H1 (cell line): ENCODE measurements around the gene GPER1. TPM values are rescaled to one million over a fixed set of nuclear protein-coding genes. Genes with fewer than 3 reads are reported as not detected.

Experiments used
- CTCF ChIA-PET: fragments of 300-600 bp; sonication (Branson Sonifier 250); formaldehyde crosslinking; loops from one replicate; lab custom pipeline; 2021; ENCODE audit not compliant: partially characterized antibody; lab: Charles Lee
- POLR2A ChIA-PET: fragments of 300-600 bp; sonication (Branson Sonifier 250); formaldehyde crosslinking; loops from one replicate; lab custom pipeline; 2021; ENCODE audit warnings: inconsistent platforms; ENCODE audit not compliant: partially characterized antibody; lab: Charles Lee
- DNase-seq, 2 experiments: peaks; one replicate each; pipeline versions ENCODE4 v3.0.0 to v3.0.0-alpha.2; 2010 to 2022; ENCODE audit warnings: low spot score in 2 of 2, low read depth in 1 of 2, mixed read lengths in 1 of 2
- FAIRE-seq: peaks from 2 replicates; lab custom pipeline; 2011; peaks lifted over from hg19 to GRCh38; lab: Jason Lieb, UNC
- H2AFZ ChIP-seq: 2 replicates; pipeline ENCODE4 v1.8.1; 2012; ENCODE audit warnings: low read length, inconsistent platforms
- H2AK5ac ChIP-seq: 2 replicates; pipeline ENCODE4 v1.6.1; 2013; ENCODE audit warnings: low read depth, low read length
- H2BK120ac ChIP-seq: replicated peaks from 2 replicates; pipeline ENCODE3; 2013; ENCODE audit warnings: low read depth, low read length, inconsistent platforms
- H2BK12ac ChIP-seq: 2 replicates; pipeline ENCODE4 v1.6.1; 2013; ENCODE audit warnings: low read depth, low read length
- H2BK15ac ChIP-seq: 2 replicates; pipeline ENCODE4 v1.6.1; 2013; ENCODE audit warnings: low read length
- H2BK20ac ChIP-seq: 2 replicates; pipeline ENCODE4 v1.6.1; 2013; ENCODE audit warnings: low read length
- H2BK5ac ChIP-seq: 2 replicates; pipeline ENCODE4 v1.6.1; 2013; ENCODE audit warnings: low read depth, low read length
- H3K14ac ChIP-seq: 2 replicates; pipeline ENCODE4 v1.6.1; 2013; ENCODE audit warnings: inconsistent platforms; ENCODE audit not compliant: insufficient read length
- H3K18ac ChIP-seq: 2 replicates; pipeline ENCODE4 v1.6.1; 2013; ENCODE audit warnings: low read length; ENCODE audit errors: extremely low read depth
- H3K23ac ChIP-seq: 2 replicates; pipeline ENCODE4 v1.6.1; 2013; ENCODE audit warnings: inconsistent platforms; ENCODE audit not compliant: insufficient read length
- H3K23me2 ChIP-seq: 2 replicates; pipeline ENCODE4 v1.6.1; 2013; ENCODE audit warnings: low read depth, low read length
- H3K27ac ChIP-seq: 2 replicates; pipeline ENCODE4 v1.6.1; 2011; ENCODE audit warnings: low read depth, low read length, inconsistent platforms
- H3K27me3 ChIP-seq, 4 experiments: replicated peaks in 1 of 4; 1 replicate in 1 of 4; 2 replicates in 3 of 4; pipeline versions ENCODE4 v1.6.1 to v1.8.1; 2011 to 2013; ENCODE audit warnings: low read length in 3 of 4, mild to moderate bottlenecking in 3 of 4, inconsistent platforms in 2 of 4, mixed read lengths in 2 of 4, moderate library complexity in 1 of 4; ENCODE audit not compliant: control insufficient read depth in 3 of 4, insufficient read depth in 3 of 4; ENCODE audit errors: extremely low read depth in 1 of 4
- H3K36me3 ChIP-seq, 4 experiments: 2 replicates each; pipeline versions ENCODE4 v1.6.1 to v1.8.1; 2011 to 2013; ENCODE audit warnings: mild to moderate bottlenecking in 4 of 4, low read length in 3 of 4, moderate library complexity in 2 of 4, control low read depth in 1 of 4, inconsistent platforms in 1 of 4; ENCODE audit not compliant: insufficient read depth in 4 of 4, control insufficient read depth in 2 of 4
- H3K4ac ChIP-seq: replicated peaks from 2 replicates; pipeline ENCODE3; 2013; ENCODE audit warnings: low read length, low read depth, mixed read lengths, inconsistent platforms; ENCODE audit not compliant: insufficient read length
- H3K4me1 ChIP-seq, 4 experiments: replicated peaks in 1 of 4; 1 replicate in 1 of 4; 2 replicates in 3 of 4; pipeline versions ENCODE4 v1.6.1 to v1.8.1; 2011 to 2013; ENCODE audit warnings: low read length in 3 of 4, inconsistent platforms in 2 of 4, mixed read lengths in 1 of 4; ENCODE audit not compliant: insufficient read depth in 4 of 4, control insufficient read depth in 3 of 4
- H3K4me2 ChIP-seq, 2 experiments: 2 replicates each; pipeline versions ENCODE4 v1.6.1 to v1.8.1; 2011 to 2013; ENCODE audit warnings: low read depth in 2 of 2, low read length in 2 of 2, control low read depth in 1 of 2, inconsistent platforms in 1 of 2, mild to moderate bottlenecking in 1 of 2; ENCODE audit not compliant: insufficient read depth in 1 of 2
- H3K4me3 ChIP-seq, 4 experiments: fragments of 200-600, 300-600 bp in 1 of 4; sonication (generic), shearing (Covaris generic), sonication (Bioruptor Twin) in 1 of 4; 2 replicates each; pipeline versions ENCODE4 v1.5.1 to v1.8.1; 2011 to 2016; ENCODE audit warnings: low read length in 4 of 4, low read depth in 3 of 4, control low read depth in 2 of 4, inconsistent platforms in 2 of 4, mild to moderate bottlenecking in 2 of 4, mixed read lengths in 1 of 4, moderate library complexity in 1 of 4; ENCODE audit not compliant: insufficient read depth in 2 of 4; ENCODE audit errors: extremely low read depth in 1 of 4
- H3K56ac ChIP-seq: replicated peaks from 2 replicates; pipeline ENCODE3; 2013; ENCODE audit warnings: low read depth, mild to moderate bottlenecking, mixed read lengths, low read length, inconsistent platforms; ENCODE audit not compliant: insufficient read length
- H3K79me1 ChIP-seq: 2 replicates; pipeline ENCODE4 v1.6.1; 2013; ENCODE audit warnings: low read depth, low read length, control low read depth
- H3K79me2 ChIP-seq, 2 experiments: 2 replicates each; pipeline versions ENCODE4 v1.6.1 to v1.8.1; 2012 to 2013; ENCODE audit warnings: low read length in 2 of 2, mild to moderate bottlenecking in 2 of 2, inconsistent platforms in 1 of 2; ENCODE audit not compliant: insufficient read depth in 2 of 2, control insufficient read depth in 1 of 2
- H3K9ac ChIP-seq, 4 experiments: replicated peaks in 1 of 4; 1 replicate in 1 of 4; 2 replicates in 3 of 4; pipeline versions ENCODE4 v1.6.1 to v1.8.1; 2011 to 2013; ENCODE audit warnings: low read depth in 3 of 4, low read length in 3 of 4, control low read depth in 2 of 4, mild to moderate bottlenecking in 2 of 4, moderate library complexity in 2 of 4, inconsistent platforms in 1 of 4; ENCODE audit errors: extremely low read depth in 1 of 4
- H3K9me3 ChIP-seq, 2 experiments: 2 replicates each; pipeline versions ENCODE4 v1.6.1 to v1.8.1; 2012 to 2013; ENCODE audit warnings: mild to moderate bottlenecking in 2 of 2, moderate library complexity in 2 of 2, control low read depth in 1 of 2, inconsistent platforms in 1 of 2, low read depth in 1 of 2, low read length in 1 of 2, mixed read lengths in 1 of 2; ENCODE audit not compliant: insufficient read depth in 2 of 2
- H4K20me1 ChIP-seq, 2 experiments: replicated peaks in 1 of 2; 2 replicates each; pipeline versions ENCODE3 to v1.8.1; 2011 to 2013; ENCODE audit warnings: inconsistent platforms in 2 of 2, low read length in 2 of 2, mild to moderate bottlenecking in 1 of 2; ENCODE audit not compliant: insufficient read depth in 2 of 2, control insufficient read depth in 1 of 2
- H4K5ac ChIP-seq: 2 replicates; pipeline ENCODE4 v1.6.1; 2013; ENCODE audit warnings: low read length, low read depth, mixed read lengths, inconsistent platforms; ENCODE audit not compliant: insufficient read length
- H4K8ac ChIP-seq: 2 replicates; pipeline ENCODE4 v1.8.0; 2013; ENCODE audit warnings: mild to moderate bottlenecking, moderate library complexity, low read length, inconsistent platforms; ENCODE audit not compliant: insufficient read depth; ENCODE audit errors: extremely low read depth
- H4K91ac ChIP-seq: replicated peaks from 2 replicates; pipeline ENCODE3; 2013; ENCODE audit warnings: low read length, mixed read lengths, inconsistent platforms; ENCODE audit not compliant: insufficient read length
- ASH2L ChIP-seq: fragments of 200-600, 300-600 bp; sonication (generic); IDR thresholded peaks from one replicate; pipeline ENCODE4 v1.7.1; 2017; ENCODE audit warnings: low read length
- BACH1 ChIP-seq: IDR thresholded peaks from 2 replicates; pipeline ENCODE4 v1.6.1; 2012; ENCODE audit warnings: low read length, improper control_type of control experiment
- BCL11A ChIP-seq, 2 experiments: IDR thresholded peaks; one replicate each; pipeline ENCODE4 v1.6.1; 2011; ENCODE audit warnings: low read depth in 2 of 2, low read length in 2 of 2, mild to moderate bottlenecking in 2 of 2
- CHD2 ChIP-seq: IDR thresholded peaks from 2 replicates; pipeline ENCODE4 v1.6.1; 2012; ENCODE audit warnings: low read length, improper control_type of control experiment
- FOSL1 ChIP-seq: IDR thresholded peaks from 2 replicates; pipeline ENCODE4 v1.6.1; 2011; ENCODE audit warnings: mild to moderate bottlenecking, low read depth, low read length, moderate library complexity; ENCODE audit not compliant: insufficient read depth
- GABPA ChIP-seq: IDR thresholded peaks from 2 replicates; pipeline ENCODE4 v1.6.1; 2011; ENCODE audit warnings: mild to moderate bottlenecking, low read length, moderate library complexity, borderline replicate concordance; ENCODE audit not compliant: insufficient read depth
- GTF2F1 ChIP-seq: IDR thresholded peaks from 2 replicates; pipeline ENCODE4 v1.6.1; 2012; ENCODE audit warnings: low read depth, low read length, improper control_type of control experiment, borderline replicate concordance
- KDM1A ChIP-seq: fragments of 200-600, 300-600 bp; sonication (generic); IDR thresholded peaks from 2 replicates; pipeline ENCODE4 v1.7.1; 2016; ENCODE audit warnings: mild to moderate bottlenecking, low read length, borderline replicate concordance
- MAFK ChIP-seq: IDR thresholded peaks from 2 replicates; pipeline ENCODE4 v1.6.1; 2012; ENCODE audit warnings: low read depth, mild to moderate bottlenecking, improper control_type of control experiment, low read length
- MAX ChIP-seq: IDR thresholded peaks from 2 replicates; pipeline ENCODE4 v1.6.1; 2012; ENCODE audit warnings: inconsistent platforms
- NANOG ChIP-seq: IDR thresholded peaks from 2 replicates; pipeline ENCODE4 v1.6.1; 2011; ENCODE audit warnings: low read length, low read depth, mild to moderate bottlenecking, inconsistent platforms; ENCODE audit not compliant: insufficient read depth, poor library complexity, severe bottlenecking
- NRF1 ChIP-seq: IDR thresholded peaks from 2 replicates; pipeline ENCODE4 v1.6.1; 2011; ENCODE audit warnings: mild to moderate bottlenecking, low read depth, low read length, improper control_type of control experiment
- SIRT6 ChIP-seq: IDR thresholded peaks from one replicate; pipeline ENCODE4 v1.7.1; 2012; ENCODE audit warnings: low read length, inconsistent platforms
- SP4 ChIP-seq: IDR thresholded peaks from 2 replicates; pipeline ENCODE4 v1.6.1; 2012; ENCODE audit warnings: low read length, inconsistent platforms
- TAF7 ChIP-seq: optimal IDR thresholded peaks from 2 replicates; pipeline ENCODE3; 2011; ENCODE audit warnings: low read depth, mild to moderate bottlenecking, inconsistent platforms, low read length, moderate library complexity, borderline replicate concordance
- TBP ChIP-seq: IDR thresholded peaks from 2 replicates; pipeline ENCODE4 v1.6.1; 2011; ENCODE audit warnings: low read depth, low read length, improper control_type of control experiment
- WGBS, 2 experiments: shearing (Covaris generic) in 1 of 2; methylation state at CpG; one replicate each; pipeline versions ENCODE4 v1.1.6 to v1.1.7; 2013 to 2015; ENCODE audit warnings: low lambda C conversion rate in 2 of 2, mixed read lengths in 2 of 2, inconsistent platforms in 1 of 2, low coverage in 1 of 2, missing lambda C conversion rate in 1 of 2; ENCODE audit not compliant: insufficient replicate concordance in 2 of 2, insufficient coverage in 1 of 2, insufficient read length in 1 of 2; ENCODE audit errors: extremely low coverage in 1 of 2, missing lambda C conversion rate in 1 of 2; 5-methylcytosine and 5-hydroxymethylcytosine counted together
- polyA plus RNA-seq, 7 experiments: library from polyadenylated mRNA; depleted of rRNA in 3 of 7; stranded (reverse) in 5 of 7; unstranded in 2 of 7; fragments of >200 nt in 5 of 7; fragments of 200-250 nt in 2 of 7; gene quantifications; 1 replicate in 5 of 7; 2 replicates in 1 of 7; 4 replicates in 1 of 7; pipeline versions ENCODE4 v1.2.1 to v1.2.3, GENCODE V29; 2011 to 2013; ENCODE audit warnings: missing spikeins in 2 of 7, mixed read lengths in 2 of 7
- total RNA-seq: library from RNA; stranded (reverse); fragmentation: NEBNext Ultra II Directional; extraction: Animal tissue kit (Norgen Biotek cat#: 25700); gene quantifications from 2 replicates; pipeline ENCODE4 v1.2.1, GENCODE V29; 2021

GPER1 gene
- total and polyA plus RNA-seq, 2 of the 8 experiments (the other 6 are each of a cell fraction or from before 2014, with no cell fraction given) = 0.24 to 0.47 TPM

- Histone ChIP-seq H3K23me2 (no peaks in the 10 kb centered on the region), H2AK5ac (no peak overlapping the region), H3K9me3 (no peaks in the 10 kb centered on the region), H3K9ac (no peak overlapping the region), H4K8ac (no peak overlapping the region), H4K91ac (no peak overlapping the region), H3K36me3 (peaks cover 0 to 4% (median 0%) of the 10 kb centered on the region in 4 experiments; a peak in 3 of 8 replicates), H3K27me3 (no peaks in the 10 kb centered on the region), H2BK12ac (no peak overlapping the region), H3K23ac (no peak overlapping the region), H2BK120ac (no peak overlapping the region), H3K4me3 (no peak overlapping the region), H3K56ac (no peak overlapping the region), H3K79me1 (peaks cover 9% of the 10 kb centered on the region), H2BK15ac (no peak overlapping the region), H3K4me2 (no peak overlapping the region), H4K20me1 (peaks cover 5 to 21% of the 10 kb centered on the region in 2 experiments), H4K5ac (no peak overlapping the region), H3K4ac (no peak overlapping the region), H3K79me2 (peaks cover 0 to 6% of the 10 kb centered on the region in 2 experiments; a peak in 1 of 4 replicates), H3K14ac (no peak overlapping the region), H2BK5ac (no peak overlapping the region), H3K27ac (no peak overlapping the region), H2AFZ (no peak overlapping the region), H3K18ac (no peak overlapping the region), H3K4me1 (peaks cover 0 to 2% (median 0%) of the 10 kb centered on the region in 4 experiments; a peak in 1 of 7 replicates), H2BK20ac (no peak overlapping the region)
- no peak for FAIRE-seq
- 94% methylated on average over 14 of the region's 14 CpGs; no CpG with 5 or more reads in 1 of the 2 experiments for WGBS, 2 experiments
- ChIA-PET POLR2A (no interaction called here), CTCF (interaction anchor here (0.9 to 5.6 kb wide), 6 partner anchors 11 to 184 kb away, joined by 3 to 21 read pairs (median 4); no protein-coding TSS in a partner anchor)
- no peak for DNase-seq
- TF ChIP-seq FOSL1 (no peak), MAFK (no peak), ASH2L (no peak), BCL11A (IDR thresholded peaks at IDR 0.05; ENCODE audit: low read depth in 2 of 2, low read length in 2 of 2) (no peak), SIRT6 (no peak), TAF7 (no peak), NANOG (no peak), KDM1A (no peak), BACH1 (no peak), MAX (no peak), SP4 (no peak), TBP (no peak), GTF2F1 (no peak), NRF1 (no peak), GABPA (no peak), CHD2 (no peak)
Observed at GRCh38 chr7:1093502-1093843, 5.6 kb downstream of the GPER1 start.
